ENCODE results near the gene PAQR5. TPM values are rescaled to one million over a fixed set of nuclear protein-coding genes. Genes with fewer than 3 reads are reported as not detected.

PAQR5 gene
- total and polyA plus RNA-seq, 2 donors from 2014 or later, result 32.7 to 51.3 TPM

DNA sequence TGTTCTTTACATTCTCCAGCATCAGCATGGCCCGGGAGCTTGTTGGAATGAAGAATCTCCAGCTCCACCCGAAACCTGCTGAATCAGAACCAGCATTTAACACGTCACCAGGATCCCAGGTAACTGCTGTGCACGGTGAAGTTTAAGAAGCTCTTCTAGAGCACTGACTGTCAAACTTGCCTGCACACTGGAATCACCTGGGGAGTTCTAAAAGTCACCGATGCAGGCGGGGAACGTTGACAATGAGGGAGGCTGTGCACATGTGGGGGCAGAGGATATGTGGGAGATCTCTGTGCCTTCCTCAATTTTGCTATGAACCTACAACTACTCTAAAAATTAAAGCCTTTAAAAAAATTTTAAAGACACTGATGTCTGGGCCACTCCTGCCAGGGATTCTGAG lies 19.1 kb upstream of the PAQR5 start:
- DNase-seq (no peak), FAIRE-seq (no peak)
- no peaks in the 10 kb centered on the region for H3K27me3 ChIP-seq (ENCODE audit: control insufficient read depth, insufficient read depth, low read length)
- no peaks in the 10 kb centered on the region for H3K36me3 ChIP-seq (ENCODE audit: control insufficient read depth in 2 of 3, insufficient read depth in 3 of 3, low read length in 3 of 3)
- H3K27ac ChIP-seq (ENCODE audit: low read depth in 2 of 2, low read length in 2 of 2), result no peak overlapping the region
- no peak overlapping the region for H3K9ac ChIP-seq (ENCODE audit: low read length in 3 of 3)
- peaks cover 0 to 33% (median 10%) of the 10 kb centered on the region in 3 donors for H3K4me1 ChIP-seq (ENCODE audit: control insufficient read depth in 2 of 3, insufficient read depth in 2 of 3, low read depth in 1 of 3, low read length in 3 of 3)
- H3K9me3 ChIP-seq (ENCODE audit: control insufficient read depth in 2 of 3, insufficient read depth in 1 of 3, low read length in 3 of 3), result no peaks in the 10 kb centered on the region
- intact Hi-C loops (cut with DNase I), result no loop called here
- TF ChIP-seq, protein P1, sequence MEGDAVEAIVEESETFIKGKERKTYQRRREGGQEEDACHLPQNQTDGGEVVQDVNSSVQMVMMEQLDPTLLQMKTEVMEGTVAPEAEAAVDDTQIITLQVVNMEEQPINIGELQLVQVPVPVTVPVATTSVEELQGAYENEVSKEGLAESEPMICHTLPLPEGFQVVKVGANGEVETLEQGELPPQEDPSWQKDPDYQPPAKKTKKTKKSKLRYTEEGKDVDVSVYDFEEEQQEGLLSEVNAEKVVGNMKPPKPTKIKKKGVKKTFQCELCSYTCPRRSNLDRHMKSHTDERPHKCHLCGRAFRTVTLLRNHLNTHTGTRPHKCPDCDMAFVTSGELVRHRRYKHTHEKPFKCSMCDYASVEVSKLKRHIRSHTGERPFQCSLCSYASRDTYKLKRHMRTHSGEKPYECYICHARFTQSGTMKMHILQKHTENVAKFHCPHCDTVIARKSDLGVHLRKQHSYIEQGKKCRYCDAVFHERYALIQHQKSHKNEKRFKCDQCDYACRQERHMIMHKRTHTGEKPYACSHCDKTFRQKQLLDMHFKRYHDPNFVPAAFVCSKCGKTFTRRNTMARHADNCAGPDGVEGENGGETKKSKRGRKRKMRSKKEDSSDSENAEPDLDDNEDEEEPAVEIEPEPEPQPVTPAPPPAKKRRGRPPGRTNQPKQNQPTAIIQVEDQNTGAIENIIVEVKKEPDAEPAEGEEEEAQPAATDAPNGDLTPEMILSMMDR (IDR thresholded peaks at IDR 0.05; ENCODE audit: borderline replicate concordance, extremely low read depth, insufficient read depth), result no peak
- no peak overlapping the region for H3K4me3 ChIP-seq (ENCODE audit: low read length in 3 of 3)

- H3K9me3 ChIP-seq (ENCODE audit: control insufficient read depth in 2 of 3, insufficient read depth in 1 of 3, low read length in 3 of 3), result no peaks in the 10 kb centered on the region
- peaks cover 0 to 23% (median 10%) of the 10 kb centered on the region in 3 donors for H3K4me1 ChIP-seq (ENCODE audit: control insufficient read depth in 2 of 3, insufficient read depth in 2 of 3, low read depth in 1 of 3, low read length in 3 of 3)
- H3K27ac ChIP-seq (ENCODE audit: low read depth in 2 of 2, low read length in 2 of 2), result no peak overlapping the region
- DNase-seq (peak in 1 of 5 donors; percentile 55), FAIRE-seq (no peak)
- no peaks in the 10 kb centered on the region for H3K27me3 ChIP-seq (ENCODE audit: control insufficient read depth, insufficient read depth, low read length)
- no peak overlapping the region for H3K4me3 ChIP-seq (ENCODE audit: low read length in 3 of 3)
- no peak overlapping the region for H3K9ac ChIP-seq (ENCODE audit: low read length in 3 of 3)
- H3K36me3 ChIP-seq (ENCODE audit: control insufficient read depth in 2 of 3, insufficient read depth in 3 of 3, low read length in 3 of 3), result no peaks in the 10 kb centered on the region
- intact Hi-C loops (cut with DNase I), result no loop called here
- TF ChIP-seq, protein P1 (IDR thresholded peaks at IDR 0.05; ENCODE audit: borderline replicate concordance, extremely low read depth, insufficient read depth), result no peak
These were observed 17.9 kb upstream of the PAQR5 start for GRCh38 chr15:69280783-69281182.

GRCh38 chr15:69282104-69282743 lies 16.5 kb upstream of the PAQR5 start:
- H3K9me3 ChIP-seq (ENCODE audit: control insufficient read depth in 2 of 3, insufficient read depth in 1 of 3, low read length in 3 of 3), result no peaks in the 10 kb centered on the region
- no peaks in the 10 kb centered on the region for H3K27me3 ChIP-seq (ENCODE audit: control insufficient read depth, insufficient read depth, low read length)
- H3K27ac ChIP-seq (ENCODE audit: low read depth in 2 of 2, low read length in 2 of 2), result no peak overlapping the region
- intact Hi-C loops (cut with DNase I), result no loop called here
- H3K4me1 ChIP-seq (ENCODE audit: control insufficient read depth in 2 of 3, insufficient read depth in 2 of 3, low read depth in 1 of 3, low read length in 3 of 3), result peaks cover 0 to 10% (median 10%) of the 10 kb centered on the region in 3 donors
- no peak for DNase-seq
- no peak overlapping the region for H3K9ac ChIP-seq (ENCODE audit: low read length in 3 of 3)
- TF ChIP-seq, protein P1 (IDR thresholded peaks at IDR 0.05; ENCODE audit: borderline replicate concordance, extremely low read depth, insufficient read depth), result no peak
- no peaks in the 10 kb centered on the region for H3K36me3 ChIP-seq (ENCODE audit: control insufficient read depth in 2 of 3, insufficient read depth in 3 of 3, low read length in 3 of 3)
- H3K4me3 ChIP-seq (ENCODE audit: low read length in 3 of 3), result no peak overlapping the region
- no peak for FAIRE-seq

GRCh38 chr15:69285834-69286233 lies 12.9 kb upstream of the PAQR5 start:
- Histone ChIP-seq H3K4me1 (ENCODE audit: control insufficient read depth in 2 of 3, insufficient read depth in 2 of 3, low read depth in 1 of 3, low read length in 3 of 3) (peaks cover 0 to 26% (median 4%) of the 10 kb centered on the region in 3 donors), H3K27ac (ENCODE audit: low read depth in 2 of 2, low read length in 2 of 2) (no peak overlapping the region), H3K4me3 (ENCODE audit: low read length in 3 of 3) (no peak overlapping the region), H3K27me3 (ENCODE audit: control insufficient read depth, insufficient read depth, low read length) (no peaks in the 10 kb centered on the region), H3K9ac (ENCODE audit: low read length in 3 of 3) (no peak overlapping the region), H3K9me3 (ENCODE audit: control insufficient read depth in 2 of 3, insufficient read depth in 1 of 3, low read length in 3 of 3) (no peaks in the 10 kb centered on the region), H3K36me3 (ENCODE audit: control insufficient read depth in 2 of 3, insufficient read depth in 3 of 3, low read length in 3 of 3) (no peaks in the 10 kb centered on the region)
- intact Hi-C loops (cut with DNase I), result no loop called here
- DNase-seq (no peak), FAIRE-seq (no peak)
- TF ChIP-seq, protein P1 (IDR thresholded peaks at IDR 0.05; ENCODE audit: borderline replicate concordance, extremely low read depth, insufficient read depth), result no peak
